ENCODE data around the gene FUBP1.

- TF ChIP-seq ZNF274 (IDR thresholded peaks at IDR 0.05; ENCODE audit: low read depth, low read length) (no peak), YY1 (IDR thresholded peaks at IDR 0.05; ENCODE audit: insufficient read depth, insufficient read length) (no peak), SUZ12 (IDR thresholded peaks at IDR 0.05; ENCODE audit: extremely low read depth, insufficient read depth, insufficient read length) (no peak)
Measured at GRCh38 chr1:77972080-77972479, 6.8 kb downstream of the FUBP1 start.

All from NT2/D1 (cell line).